GM23338 (cell line): ENCODE measurements around the gene AIM2. TPM values are rescaled to one million over a fixed set of nuclear protein-coding genes. Genes with fewer than 3 reads are reported as not detected.

Experiments used
- ATAC-seq: fragments of 200-7000 bp; cut with Tn5 transposase; 3 replicates; pipeline ENCODE4 v1.9.1; 2020
- DNase-seq: peaks from one replicate; pipeline ENCODE4 v3.0.0-alpha.2; 2015; ENCODE audit warnings: low spot score
- H2AFZ ChIP-seq: fragments of 200-600 bp; sonication (generic); 2 replicates; pipeline ENCODE4 v1.8.0; 2016; ENCODE audit warnings: antibody characterized with exemption, mild to moderate bottlenecking, moderate library complexity
- H3F3A ChIP-seq: fragments of 200-600 bp; sonication (generic); replicated peaks from 2 replicates; pipeline ENCODE4 v1.8.0; 2017; ENCODE audit warnings: antibody characterized with exemption, mixed run types, low read depth
- H3K27ac ChIP-seq: fragments of 200-600 bp; sonication (generic); 2 replicates; pipeline ENCODE4 v1.6.1; 2016; ENCODE audit warnings: low read depth
- H3K27me3 ChIP-seq: fragments of 200-600 bp; sonication (generic); 2 replicates; pipeline ENCODE4 v1.8.0; 2016; ENCODE audit warnings: mild to moderate bottlenecking, mixed run types, moderate library complexity; ENCODE audit not compliant: insufficient read depth
- H3K36me3 ChIP-seq: fragments of 200-600 bp; sonication (generic); 2 replicates; pipeline ENCODE4 v1.8.0; 2016; ENCODE audit warnings: mild to moderate bottlenecking; ENCODE audit not compliant: insufficient read depth
- H3K4me1 ChIP-seq: fragments of 200-600 bp; sonication (generic); 2 replicates; pipeline ENCODE4 v1.8.0; 2016; ENCODE audit warnings: mild to moderate bottlenecking, moderate library complexity; ENCODE audit not compliant: insufficient read depth
- H3K4me2 ChIP-seq: fragments of 200-600 bp; sonication (generic); 2 replicates; pipeline ENCODE4 v1.7.1; 2017; ENCODE audit warnings: mixed run types
- H3K4me3 ChIP-seq: fragments of 200-600 bp; sonication (generic); 2 replicates; pipeline ENCODE4 v1.6.1; 2016; ENCODE audit warnings: mixed run types
- H3K79me2 ChIP-seq: fragments of 200-600 bp; sonication (generic); replicated peaks from 2 replicates; pipeline ENCODE4 v1.8.0; 2017; ENCODE audit warnings: mild to moderate bottlenecking; ENCODE audit not compliant: insufficient read depth
- H3K9me2 ChIP-seq: fragments of 200-600 bp; sonication (generic); 2 replicates; pipeline ENCODE4 v1.8.0; 2017; ENCODE audit not compliant: insufficient read depth
- H4K20me1 ChIP-seq: fragments of 200-600 bp; sonication (generic); replicated peaks from 2 replicates; pipeline ENCODE4 v1.8.0; 2017; ENCODE audit warnings: mild to moderate bottlenecking; ENCODE audit not compliant: insufficient read depth
- H3K27ac Mint-ChIP-seq: 2 replicates; pipeline ENCODE4 v1.8.0; 2020; ENCODE audit warnings: inconsistent platforms, mild to moderate bottlenecking, moderate library complexity, mixed read lengths
- H3K27me3 Mint-ChIP-seq: 3 replicates; pipeline ENCODE4 v1.8.0; 2022; ENCODE audit warnings: low read depth, mild to moderate bottlenecking, moderate library complexity, mixed read lengths, inconsistent platforms; ENCODE audit not compliant: insufficient read depth, poor library complexity
- H3K36me3 Mint-ChIP-seq: 3 replicates; pipeline ENCODE4 v1.8.0; 2021; ENCODE audit warnings: low read depth, mild to moderate bottlenecking, inconsistent platforms, moderate library complexity, mixed read lengths
- H3K4me1 Mint-ChIP-seq: 3 replicates; pipeline ENCODE4 v1.8.0; 2020; ENCODE audit warnings: mild to moderate bottlenecking, inconsistent platforms, mixed read lengths
- H3K4me3 Mint-ChIP-seq: 3 replicates; pipeline ENCODE4 v1.8.0; 2021; ENCODE audit warnings: moderate library complexity, mild to moderate bottlenecking, inconsistent platforms, mixed read lengths
- H3K9me3 Mint-ChIP-seq: 3 replicates; pipeline ENCODE4 v1.8.0; 2020; ENCODE audit warnings: moderate library complexity, mild to moderate bottlenecking, inconsistent platforms, mixed read lengths
- CREB1 ChIP-seq: fragments of 250-450 bp; sonication (Bioruptor Pico); IDR thresholded peaks from 2 replicates; pipeline ENCODE4 v1.5.0; 2020; ENCODE audit warnings: low read depth, mild to moderate bottlenecking, moderate library complexity
- CTCF ChIP-seq, 2 experiments: fragments of 200-600 bp in 1 of 2; sonication (generic) in 1 of 2; conservative IDR thresholded peaks; 2 replicates each; pipeline versions ENCODE4 v1.5.1 to v1.6.1; 2016 to 2017; ENCODE audit warnings: antibody characterized with exemption in 2 of 2, low read depth in 2 of 2, mild to moderate bottlenecking in 2 of 2, moderate library complexity in 1 of 2
- ETS1 ChIP-seq: IDR thresholded peaks from 2 replicates; pipeline ENCODE4 v1.6.1; 2016; ENCODE audit warnings: antibody characterized with exemption
- EZH2 ChIP-seq: fragments of 200-600 bp; sonication (generic); IDR thresholded peaks from one replicate; pipeline ENCODE4 v1.8.0; 2017; ENCODE audit warnings: antibody characterized with exemption, mild to moderate bottlenecking, low read depth; ENCODE audit not compliant: unreplicated experiment
- EZH2phosphoT487 ChIP-seq: fragments of 200-600 bp; sonication (generic); IDR thresholded peaks from one replicate; pipeline ENCODE4 v1.8.1; 2018; ENCODE audit warnings: antibody characterized with exemption; ENCODE audit not compliant: unreplicated experiment
- JUNB ChIP-seq: IDR thresholded peaks from one replicate; pipeline ENCODE4 v1.6.1; 2016; ENCODE audit warnings: antibody characterized with exemption; ENCODE audit not compliant: unreplicated experiment
- NANOG ChIP-seq: IDR thresholded peaks from 2 replicates; pipeline ENCODE4 v1.6.1; 2016; ENCODE audit warnings: antibody characterized with exemption, borderline replicate concordance
- POLR2AphosphoS5 ChIP-seq: IDR thresholded peaks from 2 replicates; pipeline ENCODE4 v1.6.1; 2016; ENCODE audit warnings: antibody characterized with exemption, low read depth
- REST ChIP-seq: IDR thresholded peaks from one replicate; pipeline ENCODE4 v1.6.1; 2018; ENCODE audit warnings: antibody characterized with exemption; ENCODE audit not compliant: unreplicated experiment
- STAT1 ChIP-seq: IDR thresholded peaks from one replicate; pipeline ENCODE4 v1.6.1; 2016; ENCODE audit warnings: antibody characterized with exemption; ENCODE audit not compliant: unreplicated experiment
- ZNF114 ChIP-seq: fragments of 250-450 bp; sonication (Bioruptor Pico); IDR thresholded peaks from 2 replicates; pipeline ENCODE4 v1.5.0; 2020; ENCODE audit warnings: mild to moderate bottlenecking, moderate library complexity
- ZNF331 ChIP-seq: fragments of 250-450 bp; sonication (Bioruptor Pico); IDR thresholded peaks from 2 replicates; pipeline ENCODE4 v1.5.0; 2020; ENCODE audit warnings: low read depth, mild to moderate bottlenecking, moderate library complexity
- ZNF462 ChIP-seq: fragments of 250-450 bp; sonication (Bioruptor Pico); IDR thresholded peaks from 2 replicates; pipeline ENCODE4 v1.5.0; 2020; ENCODE audit warnings: mild to moderate bottlenecking, moderate library complexity
- polyA plus RNA-seq: library from polyadenylated mRNA; unstranded; fragments of >200 nt; fragmentation: Nextera tagmentation; extraction: Ambion mirVana; gene quantifications from 2 replicates; pipeline ENCODE4 v1.2.1, GENCODE V29; 2016
- total RNA-seq: library from RNA; depleted of rRNA; stranded (reverse); fragments of >200 nt; shearing (Covaris generic); gene quantifications from 2 replicates; pipeline ENCODE4 v1.2.3, GENCODE V29; 2014

Gene AIM2
- total and polyA plus RNA-seq, 2 experiments from 2014 or later, result 1.5 to 2.5 TPM

GRCh38 chr1:159122005-159122621 lies 45.5 kb upstream of the AIM2 start:
- Histone ChIP-seq H3K27me3 (no peaks in the 10 kb centered on the region), H3F3A (no peaks in the 10 kb centered on the region), H3K27ac (no peak overlapping the region), H3K4me3 (no peak overlapping the region), H3K36me3 (no peaks in the 10 kb centered on the region), H3K9me2 (no peaks in the 10 kb centered on the region), H3K79me2 (no peaks in the 10 kb centered on the region), H3K4me2 (no peak overlapping the region), H3K4me1 (peaks cover 9% of the 10 kb centered on the region; the same call in 1 of the 2 replicates), H2AFZ (no peak overlapping the region), H4K20me1 (no peaks in the 10 kb centered on the region)
- H3K4me3 Mint-ChIP-seq, result no peak overlapping the region
- TF ChIP-seq NANOG, result no peak
- TF ChIP-seq REST, result no peak
- no peak for TF ChIP-seq JUNB
- TF ChIP-seq STAT1, result no peak
- no peak for TF ChIP-seq POLR2AphosphoS5
- TF ChIP-seq ETS1, result no peak
- TF ChIP-seq CREB1, result no peak
- TF ChIP-seq ZNF114 (CRISPR knock-in tag), result no peak
- no peak for TF ChIP-seq CTCF (conservative IDR thresholded peaks at IDR 0.05; ENCODE audit: low read depth in 2 of 2)
- no peak for TF ChIP-seq ZNF462 (CRISPR knock-in tag)
- TF ChIP-seq EZH2, result no peak
- TF ChIP-seq EZH2phosphoT487, result no peak
- TF ChIP-seq ZNF331, result no peak
- H3K4me1 Mint-ChIP-seq, result peaks cover 15% of the 10 kb centered on the region
- no peaks in the 10 kb centered on the region for H3K36me3 Mint-ChIP-seq
- no peaks in the 10 kb centered on the region for H3K9me3 Mint-ChIP-seq
- no peak overlapping the region for H3K27ac Mint-ChIP-seq
- no peak for ATAC-seq
- no peak for DNase-seq
- no peaks in the 10 kb centered on the region for H3K27me3 Mint-ChIP-seq
